Measurements from ENCODE around the gene TPM2.

DNA sequence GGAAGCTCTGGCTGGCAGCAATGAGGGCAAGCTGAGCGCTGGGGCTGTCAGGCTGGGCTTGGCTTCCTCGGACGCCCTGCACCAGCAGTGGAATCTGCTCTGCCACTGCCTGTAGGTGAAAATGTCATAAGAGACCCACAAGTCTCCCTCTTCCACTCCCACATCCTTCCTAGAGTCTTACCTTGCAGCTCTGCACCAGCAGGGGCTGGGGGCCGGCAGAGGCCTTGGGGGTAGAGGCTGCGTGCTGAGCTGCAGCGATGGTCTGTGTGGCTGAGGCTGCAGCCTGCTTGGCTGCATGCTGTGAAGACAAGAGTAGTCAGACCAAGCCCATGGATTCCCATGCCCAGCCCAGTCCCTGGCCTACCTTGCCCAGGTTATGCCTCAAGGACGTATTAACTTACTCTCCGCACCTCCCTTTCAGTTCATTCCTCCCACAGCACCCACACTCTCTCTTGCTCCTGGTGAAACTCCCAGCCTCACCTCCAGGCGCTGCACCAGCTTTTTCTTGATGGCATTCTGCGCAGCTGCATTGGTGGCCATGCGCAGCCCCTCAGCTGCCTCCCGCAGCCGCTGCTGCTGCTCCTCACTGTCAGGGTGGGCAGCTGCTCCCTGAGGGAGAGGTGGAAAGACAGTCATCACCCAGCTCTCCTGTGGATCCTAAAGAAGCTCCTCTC lies 25.0 kb upstream of the TPM2 start:
- TF ChIP-seq EGR1 (IDR thresholded peaks at IDR 0.05; ENCODE audit: low read depth in 2 of 2) (no peak), FOXA1 (IDR thresholded peaks at IDR 0.05) (no peak), SP1 (IDR thresholded peaks at IDR 0.05) (no peak), HNF4A (conservative IDR thresholded peaks at IDR 0.05) (no peak), RAD21 (IDR thresholded peaks at IDR 0.05) (no peak)
- TF ChIP-seq, protein P1, sequence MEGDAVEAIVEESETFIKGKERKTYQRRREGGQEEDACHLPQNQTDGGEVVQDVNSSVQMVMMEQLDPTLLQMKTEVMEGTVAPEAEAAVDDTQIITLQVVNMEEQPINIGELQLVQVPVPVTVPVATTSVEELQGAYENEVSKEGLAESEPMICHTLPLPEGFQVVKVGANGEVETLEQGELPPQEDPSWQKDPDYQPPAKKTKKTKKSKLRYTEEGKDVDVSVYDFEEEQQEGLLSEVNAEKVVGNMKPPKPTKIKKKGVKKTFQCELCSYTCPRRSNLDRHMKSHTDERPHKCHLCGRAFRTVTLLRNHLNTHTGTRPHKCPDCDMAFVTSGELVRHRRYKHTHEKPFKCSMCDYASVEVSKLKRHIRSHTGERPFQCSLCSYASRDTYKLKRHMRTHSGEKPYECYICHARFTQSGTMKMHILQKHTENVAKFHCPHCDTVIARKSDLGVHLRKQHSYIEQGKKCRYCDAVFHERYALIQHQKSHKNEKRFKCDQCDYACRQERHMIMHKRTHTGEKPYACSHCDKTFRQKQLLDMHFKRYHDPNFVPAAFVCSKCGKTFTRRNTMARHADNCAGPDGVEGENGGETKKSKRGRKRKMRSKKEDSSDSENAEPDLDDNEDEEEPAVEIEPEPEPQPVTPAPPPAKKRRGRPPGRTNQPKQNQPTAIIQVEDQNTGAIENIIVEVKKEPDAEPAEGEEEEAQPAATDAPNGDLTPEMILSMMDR (IDR thresholded peaks at IDR 0.05; ENCODE audit: low read depth, low read length, missing input control): no peak
- TF ChIP-seq, protein P2, sequence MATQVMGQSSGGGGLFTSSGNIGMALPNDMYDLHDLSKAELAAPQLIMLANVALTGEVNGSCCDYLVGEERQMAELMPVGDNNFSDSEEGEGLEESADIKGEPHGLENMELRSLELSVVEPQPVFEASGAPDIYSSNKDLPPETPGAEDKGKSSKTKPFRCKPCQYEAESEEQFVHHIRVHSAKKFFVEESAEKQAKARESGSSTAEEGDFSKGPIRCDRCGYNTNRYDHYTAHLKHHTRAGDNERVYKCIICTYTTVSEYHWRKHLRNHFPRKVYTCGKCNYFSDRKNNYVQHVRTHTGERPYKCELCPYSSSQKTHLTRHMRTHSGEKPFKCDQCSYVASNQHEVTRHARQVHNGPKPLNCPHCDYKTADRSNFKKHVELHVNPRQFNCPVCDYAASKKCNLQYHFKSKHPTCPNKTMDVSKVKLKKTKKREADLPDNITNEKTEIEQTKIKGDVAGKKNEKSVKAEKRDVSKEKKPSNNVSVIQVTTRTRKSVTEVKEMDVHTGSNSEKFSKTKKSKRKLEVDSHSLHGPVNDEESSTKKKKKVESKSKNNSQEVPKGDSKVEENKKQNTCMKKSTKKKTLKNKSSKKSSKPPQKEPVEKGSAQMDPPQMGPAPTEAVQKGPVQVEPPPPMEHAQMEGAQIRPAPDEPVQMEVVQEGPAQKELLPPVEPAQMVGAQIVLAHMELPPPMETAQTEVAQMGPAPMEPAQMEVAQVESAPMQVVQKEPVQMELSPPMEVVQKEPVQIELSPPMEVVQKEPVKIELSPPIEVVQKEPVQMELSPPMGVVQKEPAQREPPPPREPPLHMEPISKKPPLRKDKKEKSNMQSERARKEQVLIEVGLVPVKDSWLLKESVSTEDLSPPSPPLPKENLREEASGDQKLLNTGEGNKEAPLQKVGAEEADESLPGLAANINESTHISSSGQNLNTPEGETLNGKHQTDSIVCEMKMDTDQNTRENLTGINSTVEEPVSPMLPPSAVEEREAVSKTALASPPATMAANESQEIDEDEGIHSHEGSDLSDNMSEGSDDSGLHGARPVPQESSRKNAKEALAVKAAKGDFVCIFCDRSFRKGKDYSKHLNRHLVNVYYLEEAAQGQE (IDR thresholded peaks at IDR 0.05): no peak
- TF ChIP-seq, protein P3, sequence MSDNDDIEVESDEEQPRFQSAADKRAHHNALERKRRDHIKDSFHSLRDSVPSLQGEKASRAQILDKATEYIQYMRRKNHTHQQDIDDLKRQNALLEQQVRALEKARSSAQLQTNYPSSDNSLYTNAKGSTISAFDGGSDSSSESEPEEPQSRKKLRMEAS (IDR thresholded peaks at IDR 0.05): no peak
- TF ChIP-seq, protein P4, sequence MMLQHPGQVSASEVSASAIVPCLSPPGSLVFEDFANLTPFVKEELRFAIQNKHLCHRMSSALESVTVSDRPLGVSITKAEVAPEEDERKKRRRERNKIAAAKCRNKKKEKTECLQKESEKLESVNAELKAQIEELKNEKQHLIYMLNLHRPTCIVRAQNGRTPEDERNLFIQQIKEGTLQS (IDR thresholded peaks at IDR 0.05): no peak
